NCI-H187 treated with DMSO at 0.1 percent for 48 hours (cell line): ENCODE data around the gene SLC4A3.

Experiments
- DNase-seq: peaks from one replicate; lab custom pipeline; 2025; lab: John Stamatoyannopoulos, UW

Gene SLC4A3

GRCh38 chr2:219613461-219614070 lies 13.9 kb upstream of the SLC4A3 start:
- no peak for DNase-seq

- DNase-seq = no peak
Measured at GRCh38 chr2:219614076-219614860, 13.2 kb upstream of the SLC4A3 start.

- DNase-seq = no peak
Measured at GRCh38 chr2:219615036-219615435, 12.4 kb upstream of the SLC4A3 start.

- no peak for DNase-seq
Measured at GRCh38 chr2:219615894-219616293, 11.5 kb upstream of the SLC4A3 start.

GRCh38 chr2:219616550-219616949 lies 10.9 kb upstream of the SLC4A3 start:
- DNase-seq = no peak

GRCh38 chr2:219618733-219619122 lies 8.7 kb upstream of the SLC4A3 start:
- no peak for DNase-seq

- DNase-seq = no peak
Measured at GRCh38 chr2:219619235-219619634, 8.2 kb upstream of the SLC4A3 start.

- DNase-seq = no peak
Measured at GRCh38 chr2:219620546-219620945, 6.9 kb upstream of the SLC4A3 start.

- no peak for DNase-seq
Measured at GRCh38 chr2:219621935-219622334, 5.5 kb upstream of the SLC4A3 start.

GRCh38 chr2:219622472-219622871 lies 5.0 kb upstream of the SLC4A3 start:
- no peak for DNase-seq

GRCh38 chr2:219624565-219624964 lies 2.9 kb upstream of the SLC4A3 start:
- DNase-seq = no peak

GRCh38 chr2:219625179-219625578 lies 2.3 kb upstream of the SLC4A3 start:
- no peak for DNase-seq

GRCh38 chr2:219626540-219626939 lies 890 bp upstream of the SLC4A3 start:
- no peak for DNase-seq

- no peak for DNase-seq
Measured at GRCh38 chr2:219628235-219628985, 980 bp downstream of the SLC4A3 start.

GRCh38 chr2:219628986-219629901 lies 1.8 kb downstream of the SLC4A3 start:
- DNase-seq = no peak

GRCh38 chr2:219629976-219630695 lies 2.7 kb downstream of the SLC4A3 start:
- no peak for DNase-seq

GRCh38 chr2:219630770-219631405 lies 3.5 kb downstream of the SLC4A3 start:
- DNase-seq = no peak

GRCh38 chr2:219631406-219631891 lies 4.0 kb downstream of the SLC4A3 start:
- DNase-seq = no peak

GRCh38 chr2:219631904-219632759 lies 4.7 kb downstream of the SLC4A3 start:
- no peak for DNase-seq

GRCh38 chr2:219632760-219633105 lies 5.3 kb downstream of the SLC4A3 start:
- DNase-seq = no peak
